ENCODE measurements around the gene TBC1D22A. TPM values are rescaled to one million over a fixed set of nuclear protein-coding genes. Genes with fewer than 3 reads are reported as not detected.

Gene TBC1D22A
- total RNA-seq, 4 donors from 2014 or later: 31.2 to 111 (median 41.8) TPM

DNA sequence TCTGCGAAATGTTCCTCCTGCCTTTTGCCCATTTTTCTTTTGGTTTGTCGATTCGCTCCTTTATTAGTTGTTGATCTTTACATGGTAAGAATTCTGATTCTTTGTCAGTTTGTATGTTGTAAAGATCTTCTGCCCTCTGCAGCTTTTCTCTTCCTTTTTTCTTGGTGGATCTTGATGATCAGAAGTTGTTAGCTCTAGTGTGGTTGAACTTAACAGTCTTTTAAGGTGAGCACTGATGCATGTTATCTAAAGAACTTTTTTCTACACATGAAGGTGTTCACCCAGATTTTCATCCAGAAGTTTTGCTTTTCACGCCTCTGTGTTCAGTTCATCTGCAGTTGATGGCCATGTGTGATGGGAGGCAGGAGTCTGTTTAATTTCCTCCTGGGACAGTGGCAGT, 133.7 kb downstream of the TBC1D22A start:
- Histone ChIP-seq H3K36me3 (no peaks in the 10 kb centered on the region), H3K27me3 (no peaks in the 10 kb centered on the region), H3K27ac (no peak overlapping the region), H3K4me3 (no peak overlapping the region), H3K9me3 (no peaks in the 10 kb centered on the region), H3K4me1 (peaks cover 0 to 14% (median 5%) of the 10 kb centered on the region in 4 donors)
- in situ Hi-C loops (cut with MboI; ENCODE audit: low pct_ligation_motif_present in 1 of 4, low pct_unique_long_range_greater_than_20kb in 1 of 4, low sequenced_read_pairs in 3 of 4) (no loop called here), intact Hi-C loops (cut with DNase I; ENCODE audit: low total_unique reads) (no loop called here)
- WGBS, 2 donors (ENCODE audit: low coverage in 1 of 2): 84 to 94% methylated on average over 4 of the region's 4 CpGs
- no peak for DNase-seq
- TF ChIP-seq EP300 (IDR thresholded peaks at IDR 0.05; ENCODE audit: low read depth): no peak

DNA sequence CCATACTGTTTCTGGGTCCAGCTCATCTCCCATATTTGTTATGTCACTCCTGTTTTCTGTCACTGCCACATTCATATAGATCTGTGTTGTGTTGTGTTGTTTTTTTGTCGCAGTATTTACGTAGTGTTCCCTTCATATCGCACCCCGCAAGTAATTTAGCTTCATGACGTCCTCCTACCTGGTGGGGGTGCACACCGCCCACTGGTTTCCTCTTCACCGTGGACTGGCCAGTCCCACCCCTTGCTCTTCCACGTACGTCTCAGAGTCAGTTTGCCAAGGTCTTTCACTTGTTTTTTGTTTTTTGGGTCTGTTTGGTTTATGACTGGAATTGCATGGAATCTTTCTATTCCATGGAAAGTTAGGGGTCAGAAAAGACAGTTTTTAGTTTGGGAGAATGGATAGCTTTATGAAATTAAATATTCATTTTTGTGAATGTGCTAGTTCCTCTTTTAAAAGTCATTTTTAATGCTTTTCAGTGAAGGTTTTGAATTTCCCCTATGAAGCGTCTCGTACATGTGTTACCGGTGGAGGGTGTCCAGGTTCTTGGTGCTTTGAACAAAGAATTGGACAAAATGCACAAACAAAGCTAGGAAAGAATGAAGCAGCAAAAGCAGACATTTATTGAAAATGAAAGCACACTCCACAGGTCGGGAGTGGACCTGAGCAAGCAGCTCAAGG, 134.3 kb downstream of the TBC1D22A start:
- WGBS, 2 donors (ENCODE audit: low coverage in 1 of 2): 86 to 89% methylated on average over 10 to 13 of the region's 13 CpGs
- in situ Hi-C loops (cut with MboI; ENCODE audit: low pct_ligation_motif_present in 1 of 4, low pct_unique_long_range_greater_than_20kb in 1 of 4, low sequenced_read_pairs in 3 of 4): no loop called here
- H3K9me3 ChIP-seq: no peaks in the 10 kb centered on the region
- H3K4me1 ChIP-seq: peaks cover 0 to 14% (median 5%) of the 10 kb centered on the region in 4 donors
- intact Hi-C loops (cut with DNase I; ENCODE audit: low total_unique reads): no loop called here
- no peak overlapping the region for H3K4me3 ChIP-seq
- no peak for DNase-seq
- no peaks in the 10 kb centered on the region for H3K36me3 ChIP-seq
- H3K27me3 ChIP-seq: no peaks in the 10 kb centered on the region
- no peak overlapping the region for H3K27ac ChIP-seq
- no peak for TF ChIP-seq POLR2AphosphoS5 (IDR thresholded peaks at IDR 0.05)
- TF ChIP-seq EP300 (IDR thresholded peaks at IDR 0.05; ENCODE audit: low read depth): no peak
- TF ChIP-seq, protein P1, sequence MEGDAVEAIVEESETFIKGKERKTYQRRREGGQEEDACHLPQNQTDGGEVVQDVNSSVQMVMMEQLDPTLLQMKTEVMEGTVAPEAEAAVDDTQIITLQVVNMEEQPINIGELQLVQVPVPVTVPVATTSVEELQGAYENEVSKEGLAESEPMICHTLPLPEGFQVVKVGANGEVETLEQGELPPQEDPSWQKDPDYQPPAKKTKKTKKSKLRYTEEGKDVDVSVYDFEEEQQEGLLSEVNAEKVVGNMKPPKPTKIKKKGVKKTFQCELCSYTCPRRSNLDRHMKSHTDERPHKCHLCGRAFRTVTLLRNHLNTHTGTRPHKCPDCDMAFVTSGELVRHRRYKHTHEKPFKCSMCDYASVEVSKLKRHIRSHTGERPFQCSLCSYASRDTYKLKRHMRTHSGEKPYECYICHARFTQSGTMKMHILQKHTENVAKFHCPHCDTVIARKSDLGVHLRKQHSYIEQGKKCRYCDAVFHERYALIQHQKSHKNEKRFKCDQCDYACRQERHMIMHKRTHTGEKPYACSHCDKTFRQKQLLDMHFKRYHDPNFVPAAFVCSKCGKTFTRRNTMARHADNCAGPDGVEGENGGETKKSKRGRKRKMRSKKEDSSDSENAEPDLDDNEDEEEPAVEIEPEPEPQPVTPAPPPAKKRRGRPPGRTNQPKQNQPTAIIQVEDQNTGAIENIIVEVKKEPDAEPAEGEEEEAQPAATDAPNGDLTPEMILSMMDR (IDR thresholded peaks at IDR 0.05): no peak
- no peak for TF ChIP-seq POLR2A (IDR thresholded peaks at IDR 0.05)

DNA sequence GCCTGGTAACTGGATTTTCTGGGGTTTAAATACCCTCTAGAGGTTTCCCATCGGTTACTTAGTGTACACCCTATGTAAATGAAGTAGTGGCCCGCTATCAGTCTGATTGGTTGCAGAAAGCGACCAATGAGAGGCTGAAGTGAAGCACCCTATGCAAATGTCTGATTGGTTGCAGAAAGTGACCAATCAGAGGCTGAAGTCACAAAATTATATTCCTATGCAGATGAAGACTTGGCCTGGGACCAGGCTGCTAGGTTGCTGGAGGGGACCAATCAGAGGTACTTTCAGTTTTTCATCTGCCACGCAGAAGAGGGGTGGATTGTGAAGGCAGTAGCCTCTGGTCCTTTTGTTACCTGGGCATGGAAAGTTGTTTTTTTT, 134.8 kb downstream of the TBC1D22A start:
- TF ChIP-seq POLR2A (IDR thresholded peaks at IDR 0.05): no peak
- TF ChIP-seq, protein P1 (IDR thresholded peaks at IDR 0.05): no peak
- TF ChIP-seq EP300 (IDR thresholded peaks at IDR 0.05; ENCODE audit: low read depth): no peak
- TF ChIP-seq POLR2AphosphoS5 (IDR thresholded peaks at IDR 0.05): no peak
- intact Hi-C loops (cut with DNase I; ENCODE audit: low total_unique reads) (no loop called here), in situ Hi-C loops (cut with MboI; ENCODE audit: low pct_ligation_motif_present in 1 of 4, low pct_unique_long_range_greater_than_20kb in 1 of 4, low sequenced_read_pairs in 3 of 4) (no loop called here)
- H3K27ac ChIP-seq: no peak overlapping the region
- WGBS, 2 donors (ENCODE audit: low coverage in 1 of 2): 85 to 88% methylated on average over 1 to 4 of the region's 4 CpGs
- no peaks in the 10 kb centered on the region for H3K36me3 ChIP-seq
- H3K4me1 ChIP-seq: peaks cover 0 to 14% (median 5%) of the 10 kb centered on the region in 4 donors
- H3K9me3 ChIP-seq: no peaks in the 10 kb centered on the region
- H3K27me3 ChIP-seq: no peaks in the 10 kb centered on the region
- DNase-seq: no peak
- H3K4me3 ChIP-seq: no peak overlapping the region

DNA sequence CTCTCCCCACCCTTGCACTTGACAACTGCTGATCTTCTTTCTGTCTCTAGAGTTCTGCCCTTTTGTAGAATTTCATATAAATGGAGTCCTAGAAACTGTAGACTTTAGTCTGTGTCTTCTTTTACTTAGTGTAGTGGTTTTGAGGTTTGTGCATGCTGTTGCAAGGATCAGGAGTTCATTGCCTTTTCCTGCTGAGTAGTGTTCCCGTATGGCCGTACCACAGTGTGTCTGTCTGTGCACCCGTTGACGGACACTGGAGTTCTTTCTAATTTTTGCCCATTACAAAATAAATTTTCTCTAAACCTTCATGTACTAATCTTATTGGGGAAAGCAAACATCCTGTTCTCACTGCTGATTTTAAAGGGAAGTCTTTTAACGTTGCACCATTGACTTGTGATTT, 138.1 kb downstream of the TBC1D22A start:
- intact Hi-C loops (cut with DNase I; ENCODE audit: low total_unique reads) (no loop called here), in situ Hi-C loops (cut with MboI; ENCODE audit: low pct_ligation_motif_present in 1 of 4, low pct_unique_long_range_greater_than_20kb in 1 of 4, low sequenced_read_pairs in 3 of 4) (no loop called here)
- no peaks in the 10 kb centered on the region for H3K27me3 ChIP-seq
- no peak overlapping the region for H3K27ac ChIP-seq
- no peaks in the 10 kb centered on the region for H3K36me3 ChIP-seq
- no peaks in the 10 kb centered on the region for H3K4me1 ChIP-seq
- 92 to 94% methylated on average over 5 of the region's 5 CpGs for WGBS, 2 donors (ENCODE audit: low coverage in 1 of 2)
- TF ChIP-seq EP300 (IDR thresholded peaks at IDR 0.05; ENCODE audit: low read depth): no peak
- no peak for TF ChIP-seq POLR2AphosphoS5 (IDR thresholded peaks at IDR 0.05)
- TF ChIP-seq POLR2A (IDR thresholded peaks at IDR 0.05): no peak
- TF ChIP-seq, protein P1 (IDR thresholded peaks at IDR 0.05): no peak
- DNase-seq: no peak
- H3K4me3 ChIP-seq: no peak overlapping the region
- no peaks in the 10 kb centered on the region for H3K9me3 ChIP-seq

DNA sequence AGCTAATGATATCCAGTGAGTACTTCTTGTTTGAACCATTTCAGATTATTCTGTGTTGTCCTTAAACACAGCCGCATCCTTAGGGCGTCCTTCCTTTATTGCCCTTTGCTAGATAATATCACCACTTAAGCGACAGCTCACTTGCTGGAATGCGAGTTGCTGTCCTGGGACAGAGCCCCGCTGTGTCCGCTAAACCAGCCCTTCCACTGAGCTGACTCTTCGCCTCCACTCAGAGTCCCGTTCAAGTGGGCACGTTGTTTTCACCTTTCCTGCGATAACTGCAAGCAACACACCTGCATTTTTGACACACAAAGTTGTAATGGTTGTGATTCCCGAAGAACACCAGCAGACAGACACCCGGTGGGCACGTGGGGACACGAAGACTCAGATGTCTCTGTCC, 140.0 kb downstream of the TBC1D22A start:
- Histone ChIP-seq H3K4me1 (no peaks in the 10 kb centered on the region), H3K27ac (no peak overlapping the region), H3K27me3 (no peaks in the 10 kb centered on the region), H3K4me3 (no peak overlapping the region), H3K36me3 (no peaks in the 10 kb centered on the region), H3K9me3 (no peaks in the 10 kb centered on the region)
- WGBS, 2 donors (ENCODE audit: low coverage in 1 of 2): 93 to 100% methylated on average over 1 to 14 of the region's 14 CpGs
- intact Hi-C loops (cut with DNase I; ENCODE audit: low total_unique reads) (no loop called here), in situ Hi-C loops (cut with MboI; ENCODE audit: low pct_ligation_motif_present in 1 of 4, low pct_unique_long_range_greater_than_20kb in 1 of 4, low sequenced_read_pairs in 3 of 4) (no loop called here)
- TF ChIP-seq POLR2A (IDR thresholded peaks at IDR 0.05): no peak
- TF ChIP-seq POLR2AphosphoS5 (IDR thresholded peaks at IDR 0.05): no peak
- TF ChIP-seq EP300 (IDR thresholded peaks at IDR 0.05; ENCODE audit: low read depth): no peak
- no peak for DNase-seq

All from transverse colon (tissue), 4 donors.